ENCODE data around the gene TUBB2B. TPM values are rescaled to one million over a fixed set of nuclear protein-coding genes. Genes with fewer than 3 reads are reported as not detected.

The TUBB2B gene
- total RNA-seq, 2 donors from 2014 or later: 253 to 304 TPM

DNA sequence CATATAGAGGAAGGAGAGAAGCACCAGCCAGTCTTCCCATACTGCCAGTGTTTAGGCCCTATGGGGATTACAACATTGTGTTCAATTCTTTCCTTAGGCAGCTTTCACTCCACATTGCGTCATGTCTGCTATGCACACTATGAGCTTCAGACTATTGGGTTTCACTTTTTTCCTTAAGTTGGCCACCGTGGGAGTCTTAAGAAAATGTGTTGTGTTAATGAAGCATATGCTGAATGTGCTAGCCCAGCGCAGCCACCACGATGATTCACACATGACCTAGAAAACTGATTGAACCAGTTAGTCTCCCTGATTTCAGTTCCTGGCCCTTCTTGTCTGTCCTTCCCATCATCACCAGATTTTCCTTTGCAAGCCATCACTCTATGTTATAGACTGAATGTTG is 21.5 kb downstream of the TUBB2B start:
- Histone ChIP-seq H3K27ac (ENCODE audit: low read depth, low read length) (no peak overlapping the region), H3K27me3 (ENCODE audit: control insufficient read depth, insufficient read depth, low read length, poor library complexity, severe bottlenecking) (no peaks in the 10 kb centered on the region), H3K4me1 (ENCODE audit: control insufficient read depth, insufficient read depth, low read length) (peaks cover 12% of the 10 kb centered on the region), H3K9me3 (ENCODE audit: control insufficient read depth, low read length) (no peaks in the 10 kb centered on the region), H3K36me3 (ENCODE audit: control insufficient read depth, insufficient read depth, low read length) (no peaks in the 10 kb centered on the region), H3K4me3 (ENCODE audit: low read length) (no peak overlapping the region), H3K9ac (ENCODE audit: extremely low read depth, low read length, poor library complexity, severe bottlenecking) (no peak overlapping the region)
- H3K4me1 Mint-ChIP-seq: peaks cover 28% of the 10 kb centered on the region
- TF ChIP-seq, protein P1, sequence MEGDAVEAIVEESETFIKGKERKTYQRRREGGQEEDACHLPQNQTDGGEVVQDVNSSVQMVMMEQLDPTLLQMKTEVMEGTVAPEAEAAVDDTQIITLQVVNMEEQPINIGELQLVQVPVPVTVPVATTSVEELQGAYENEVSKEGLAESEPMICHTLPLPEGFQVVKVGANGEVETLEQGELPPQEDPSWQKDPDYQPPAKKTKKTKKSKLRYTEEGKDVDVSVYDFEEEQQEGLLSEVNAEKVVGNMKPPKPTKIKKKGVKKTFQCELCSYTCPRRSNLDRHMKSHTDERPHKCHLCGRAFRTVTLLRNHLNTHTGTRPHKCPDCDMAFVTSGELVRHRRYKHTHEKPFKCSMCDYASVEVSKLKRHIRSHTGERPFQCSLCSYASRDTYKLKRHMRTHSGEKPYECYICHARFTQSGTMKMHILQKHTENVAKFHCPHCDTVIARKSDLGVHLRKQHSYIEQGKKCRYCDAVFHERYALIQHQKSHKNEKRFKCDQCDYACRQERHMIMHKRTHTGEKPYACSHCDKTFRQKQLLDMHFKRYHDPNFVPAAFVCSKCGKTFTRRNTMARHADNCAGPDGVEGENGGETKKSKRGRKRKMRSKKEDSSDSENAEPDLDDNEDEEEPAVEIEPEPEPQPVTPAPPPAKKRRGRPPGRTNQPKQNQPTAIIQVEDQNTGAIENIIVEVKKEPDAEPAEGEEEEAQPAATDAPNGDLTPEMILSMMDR (conservative IDR thresholded peaks at IDR 0.05): no peak
- H3K27me3 Mint-ChIP-seq (ENCODE audit: insufficient read depth): no peaks in the 10 kb centered on the region
- H3K27ac Mint-ChIP-seq: no peak overlapping the region
- H3K4me3 Mint-ChIP-seq: no peak overlapping the region
- 94 to 100% methylated on average over 3 to 4 of the region's 4 CpGs for WGBS, 2 experiments (ENCODE audit: insufficient coverage in 1 of 2, insufficient read length in 1 of 2)
- peak; percentile 17 for DNase-seq
- H3K36me3 Mint-ChIP-seq (ENCODE audit: low read depth): no peaks in the 10 kb centered on the region
- no peaks in the 10 kb centered on the region for H3K9me3 Mint-ChIP-seq

- DNase-seq: peak; percentile 25
- Histone ChIP-seq H3K27ac (ENCODE audit: low read depth, low read length) (no peak overlapping the region), H3K9ac (ENCODE audit: extremely low read depth, low read length, poor library complexity, severe bottlenecking) (no peak overlapping the region), H3K4me3 (ENCODE audit: low read length) (no peak overlapping the region), H3K4me1 (ENCODE audit: control insufficient read depth, insufficient read depth, low read length) (peaks cover 6% of the 10 kb centered on the region), H3K9me3 (ENCODE audit: control insufficient read depth, low read length) (no peaks in the 10 kb centered on the region), H3K36me3 (ENCODE audit: control insufficient read depth, insufficient read depth, low read length) (no peaks in the 10 kb centered on the region), H3K27me3 (ENCODE audit: control insufficient read depth, insufficient read depth, low read length, poor library complexity, severe bottlenecking) (no peaks in the 10 kb centered on the region)
- H3K36me3 Mint-ChIP-seq (ENCODE audit: low read depth): no peaks in the 10 kb centered on the region
- TF ChIP-seq, protein P1 (conservative IDR thresholded peaks at IDR 0.05): no peak
- peaks cover 28% of the 10 kb centered on the region for H3K4me1 Mint-ChIP-seq
- no peak overlapping the region for H3K27ac Mint-ChIP-seq
- no peak overlapping the region for H3K4me3 Mint-ChIP-seq
- no peaks in the 10 kb centered on the region for H3K27me3 Mint-ChIP-seq (ENCODE audit: insufficient read depth)
- no peaks in the 10 kb centered on the region for H3K9me3 Mint-ChIP-seq
- 92 to 95% methylated on average over 2 to 6 of the region's 6 CpGs for WGBS, 2 experiments (ENCODE audit: insufficient coverage in 1 of 2, insufficient read length in 1 of 2)
Observed at GRCh38 chr6:3204921-3205320, 22.5 kb downstream of the TUBB2B start.

- Histone ChIP-seq H3K4me1 (ENCODE audit: control insufficient read depth, insufficient read depth, low read length) (no peaks in the 10 kb centered on the region), H3K9me3 (ENCODE audit: control insufficient read depth, low read length) (no peaks in the 10 kb centered on the region), H3K9ac (ENCODE audit: extremely low read depth, low read length, poor library complexity, severe bottlenecking) (no peak overlapping the region), H3K4me3 (ENCODE audit: low read length) (no peak overlapping the region), H3K27ac (ENCODE audit: low read depth, low read length) (no peak overlapping the region), H3K27me3 (ENCODE audit: control insufficient read depth, insufficient read depth, low read length, poor library complexity, severe bottlenecking) (no peaks in the 10 kb centered on the region), H3K36me3 (ENCODE audit: control insufficient read depth, insufficient read depth, low read length) (no peaks in the 10 kb centered on the region)
- whole genome bisulfite sequencing, 2 experiments (ENCODE audit: insufficient coverage in 1 of 2, insufficient read length in 1 of 2): 89 to 92% methylated on average over 5 to 7 of the region's 7 CpGs
- Mint-ChIP-seq H3K27me3 (ENCODE audit: insufficient read depth) (no peaks in the 10 kb centered on the region), H3K4me1 (peaks cover 10% of the 10 kb centered on the region), H3K27ac (no peak overlapping the region), H3K9me3 (peaks cover 6% of the 10 kb centered on the region), H3K4me3 (no peak overlapping the region), H3K36me3 (ENCODE audit: low read depth) (no peaks in the 10 kb centered on the region)
- DNase-seq: peak; percentile 33
- TF ChIP-seq, protein P1 (conservative IDR thresholded peaks at IDR 0.05): no peak
Observed at GRCh38 chr6:3202999-3203696, 24.3 kb downstream of the TUBB2B start.
